ENCODE measurements around the gene POLK.

GRCh38 chr5:75616371-75616881, 104.7 kb downstream of the POLK start:
- TF ChIP-seq, protein P1, sequence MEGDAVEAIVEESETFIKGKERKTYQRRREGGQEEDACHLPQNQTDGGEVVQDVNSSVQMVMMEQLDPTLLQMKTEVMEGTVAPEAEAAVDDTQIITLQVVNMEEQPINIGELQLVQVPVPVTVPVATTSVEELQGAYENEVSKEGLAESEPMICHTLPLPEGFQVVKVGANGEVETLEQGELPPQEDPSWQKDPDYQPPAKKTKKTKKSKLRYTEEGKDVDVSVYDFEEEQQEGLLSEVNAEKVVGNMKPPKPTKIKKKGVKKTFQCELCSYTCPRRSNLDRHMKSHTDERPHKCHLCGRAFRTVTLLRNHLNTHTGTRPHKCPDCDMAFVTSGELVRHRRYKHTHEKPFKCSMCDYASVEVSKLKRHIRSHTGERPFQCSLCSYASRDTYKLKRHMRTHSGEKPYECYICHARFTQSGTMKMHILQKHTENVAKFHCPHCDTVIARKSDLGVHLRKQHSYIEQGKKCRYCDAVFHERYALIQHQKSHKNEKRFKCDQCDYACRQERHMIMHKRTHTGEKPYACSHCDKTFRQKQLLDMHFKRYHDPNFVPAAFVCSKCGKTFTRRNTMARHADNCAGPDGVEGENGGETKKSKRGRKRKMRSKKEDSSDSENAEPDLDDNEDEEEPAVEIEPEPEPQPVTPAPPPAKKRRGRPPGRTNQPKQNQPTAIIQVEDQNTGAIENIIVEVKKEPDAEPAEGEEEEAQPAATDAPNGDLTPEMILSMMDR (IDR thresholded peaks at IDR 0.05) = no peak
- TF ChIP-seq POLR2A (IDR thresholded peaks at IDR 0.05) (no peak), POLR2AphosphoS5 (IDR thresholded peaks at IDR 0.05) (no peak)

Data from breast epithelium (tissue), 3 donors.